Type B pancreatic cell (in vitro differentiated cells): ENCODE measurements around the gene BEST1. TPM values are rescaled to one million over a fixed set of nuclear protein-coding genes. Genes with fewer than 3 reads are reported as not detected.

Experiments used
- DNase-seq: peaks from one replicate; pipeline ENCODE4 v3.0.0; 2021; ENCODE audit warnings: mixed read lengths; ENCODE audit not compliant: unreplicated experiment; ENCODE audit errors: extremely low spot score
- H3K27ac Mint-ChIP-seq: 2 replicates; pipeline ENCODE4 v1.8.0; 2021; ENCODE audit warnings: mild to moderate bottlenecking, mixed read lengths
- H3K27me3 Mint-ChIP-seq: 2 replicates; pipeline ENCODE4 v1.8.0; 2021; ENCODE audit warnings: mixed read lengths
- H3K36me3 Mint-ChIP-seq: 2 replicates; pipeline ENCODE4 v1.8.0; 2021; ENCODE audit warnings: mixed read lengths
- H3K4me1 Mint-ChIP-seq: one replicate; pipeline ENCODE4 v1.8.0; 2021; ENCODE audit warnings: mixed read lengths; ENCODE audit not compliant: unreplicated experiment
- H3K4me3 Mint-ChIP-seq: 2 replicates; pipeline ENCODE4 v1.8.0; 2021; ENCODE audit warnings: mild to moderate bottlenecking, mixed read lengths
- H3K9me3 Mint-ChIP-seq: 2 replicates; pipeline ENCODE4 v1.8.0; 2021; ENCODE audit warnings: mixed read lengths
- total RNA-seq: library from RNA; stranded (reverse); gene quantifications from 2 replicates; pipeline ENCODE4 v1.2.1, GENCODE V29; 2021; ENCODE audit warnings: low replicate concordance
- TF ChIP-seq, protein P1 (sequence below): fragments of 200-600 bp; sonication (generic); conservative IDR thresholded peaks from 2 replicates; pipeline ENCODE4 v1.5.0; 2021; ENCODE audit warnings: antibody characterized with exemption, mild to moderate bottlenecking

Gene BEST1
- total RNA-seq, 1 donor from 2014 or later: 0.31 TPM

DNA sequence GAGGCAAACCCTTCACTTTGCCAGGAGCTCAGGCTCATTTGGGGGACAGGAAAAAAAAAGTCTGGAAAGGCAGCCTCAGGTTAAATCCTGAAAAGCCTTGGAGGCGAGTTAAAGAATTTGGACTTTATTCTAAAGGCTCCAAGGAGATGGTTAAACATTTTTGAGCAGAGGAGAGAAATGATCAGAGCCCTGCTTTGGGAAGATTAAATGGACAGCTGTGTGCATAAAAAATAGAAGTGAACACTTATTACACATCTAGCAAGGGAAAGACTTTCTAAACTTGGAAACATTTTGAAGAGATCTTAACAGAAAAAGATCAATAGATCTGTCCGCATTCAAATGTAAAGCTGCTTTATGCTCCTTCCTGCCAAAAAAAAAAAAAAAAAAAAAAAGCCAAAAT lies 24.4 kb upstream of the BEST1 start:
- peaks cover 5% of the 10 kb centered on the region for H3K27me3 Mint-ChIP-seq
- H3K4me1 Mint-ChIP-seq: peaks cover 43% of the 10 kb centered on the region
- H3K27ac Mint-ChIP-seq: no peak overlapping the region
- DNase-seq: no peak
- no peak overlapping the region for H3K4me3 Mint-ChIP-seq
- TF ChIP-seq, protein P1, sequence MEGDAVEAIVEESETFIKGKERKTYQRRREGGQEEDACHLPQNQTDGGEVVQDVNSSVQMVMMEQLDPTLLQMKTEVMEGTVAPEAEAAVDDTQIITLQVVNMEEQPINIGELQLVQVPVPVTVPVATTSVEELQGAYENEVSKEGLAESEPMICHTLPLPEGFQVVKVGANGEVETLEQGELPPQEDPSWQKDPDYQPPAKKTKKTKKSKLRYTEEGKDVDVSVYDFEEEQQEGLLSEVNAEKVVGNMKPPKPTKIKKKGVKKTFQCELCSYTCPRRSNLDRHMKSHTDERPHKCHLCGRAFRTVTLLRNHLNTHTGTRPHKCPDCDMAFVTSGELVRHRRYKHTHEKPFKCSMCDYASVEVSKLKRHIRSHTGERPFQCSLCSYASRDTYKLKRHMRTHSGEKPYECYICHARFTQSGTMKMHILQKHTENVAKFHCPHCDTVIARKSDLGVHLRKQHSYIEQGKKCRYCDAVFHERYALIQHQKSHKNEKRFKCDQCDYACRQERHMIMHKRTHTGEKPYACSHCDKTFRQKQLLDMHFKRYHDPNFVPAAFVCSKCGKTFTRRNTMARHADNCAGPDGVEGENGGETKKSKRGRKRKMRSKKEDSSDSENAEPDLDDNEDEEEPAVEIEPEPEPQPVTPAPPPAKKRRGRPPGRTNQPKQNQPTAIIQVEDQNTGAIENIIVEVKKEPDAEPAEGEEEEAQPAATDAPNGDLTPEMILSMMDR: no peak
- H3K9me3 Mint-ChIP-seq: no peaks in the 10 kb centered on the region
- no peaks in the 10 kb centered on the region for H3K36me3 Mint-ChIP-seq

DNA sequence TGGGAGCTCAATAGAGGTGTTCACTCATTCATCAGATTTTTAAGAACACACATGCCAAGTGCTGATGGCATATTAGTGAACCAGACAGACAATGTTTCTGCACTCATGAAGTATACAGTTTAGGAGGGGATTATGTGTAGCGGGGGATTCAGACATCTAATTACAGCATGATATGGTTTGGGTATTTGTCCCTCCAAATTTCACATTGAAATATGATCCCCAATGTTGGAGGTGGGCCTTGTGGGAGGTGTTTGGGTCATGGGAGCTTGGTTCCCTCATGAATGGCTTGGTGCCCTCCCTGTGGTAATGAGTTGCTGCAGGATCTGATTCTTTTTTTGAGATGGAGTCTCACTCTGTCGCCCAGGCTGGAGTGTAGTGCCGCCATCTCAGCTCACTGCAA lies 23.9 kb upstream of the BEST1 start:
- H3K27ac Mint-ChIP-seq: no peak overlapping the region
- H3K9me3 Mint-ChIP-seq: no peaks in the 10 kb centered on the region
- DNase-seq: no peak
- H3K4me1 Mint-ChIP-seq: peaks cover 43% of the 10 kb centered on the region
- TF ChIP-seq, protein P1: no peak
- no peaks in the 10 kb centered on the region for H3K36me3 Mint-ChIP-seq
- peaks cover 5% of the 10 kb centered on the region for H3K27me3 Mint-ChIP-seq
- no peak overlapping the region for H3K4me3 Mint-ChIP-seq

DNA sequence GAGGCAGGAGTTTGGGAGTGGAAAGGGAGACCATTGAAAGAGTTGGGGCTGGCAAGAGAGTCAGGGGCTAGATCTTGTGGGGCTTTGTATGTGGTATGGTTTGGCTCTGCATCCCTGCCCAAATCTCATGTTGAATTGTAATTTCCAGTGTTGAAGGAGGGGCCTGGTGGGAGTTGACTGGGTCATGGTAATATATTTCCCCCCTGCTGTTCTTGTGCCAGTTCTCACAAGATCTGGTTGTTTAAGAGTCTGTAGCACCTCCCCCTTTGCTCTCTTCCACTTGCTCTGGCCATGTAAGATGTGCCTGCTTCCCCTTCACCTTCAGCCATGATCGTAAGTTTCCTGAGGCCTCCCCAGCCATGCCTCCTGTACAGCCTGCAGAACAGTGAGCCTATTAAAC lies 22.6 kb upstream of the BEST1 start:
- Mint-ChIP-seq H3K9me3 (no peaks in the 10 kb centered on the region), H3K4me1 (peaks cover 42% of the 10 kb centered on the region)
- TF ChIP-seq, protein P1: no peak

DNA sequence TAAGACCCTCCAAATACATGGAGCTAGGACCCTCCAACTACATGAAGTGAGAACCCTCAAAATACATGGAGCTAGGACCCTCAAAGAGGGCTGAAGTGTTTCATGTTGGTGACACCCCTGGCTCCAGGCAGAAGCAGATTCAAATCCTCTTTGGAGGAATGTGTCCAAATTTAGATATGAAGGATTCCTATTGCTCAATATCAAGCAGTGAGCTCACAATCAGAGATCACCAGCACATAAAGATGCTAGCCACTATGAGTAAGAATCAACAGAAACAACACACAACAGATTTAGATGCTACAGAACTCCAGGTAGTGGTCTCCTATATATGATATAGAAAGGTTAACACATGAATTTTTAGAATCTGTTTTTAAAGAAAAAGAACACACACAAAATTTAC lies 21.5 kb upstream of the BEST1 start:
- Mint-ChIP-seq H3K36me3 (no peaks in the 10 kb centered on the region), H3K9me3 (no peaks in the 10 kb centered on the region), H3K27me3 (peaks cover 3% of the 10 kb centered on the region), H3K4me1 (peaks cover 31% of the 10 kb centered on the region), H3K4me3 (no peak overlapping the region), H3K27ac (no peak overlapping the region)
- DNase-seq: no peak
- TF ChIP-seq, protein P1: no peak

More for the DNA sequence above, 22.6 kb upstream of the BEST1 start:
- Mint-ChIP-seq H3K4me3 (no peak overlapping the region), H3K36me3 (no peaks in the 10 kb centered on the region), H3K27me3 (peaks cover 5% of the 10 kb centered on the region), H3K27ac (no peak overlapping the region)
- DNase-seq: no peak

DNA sequence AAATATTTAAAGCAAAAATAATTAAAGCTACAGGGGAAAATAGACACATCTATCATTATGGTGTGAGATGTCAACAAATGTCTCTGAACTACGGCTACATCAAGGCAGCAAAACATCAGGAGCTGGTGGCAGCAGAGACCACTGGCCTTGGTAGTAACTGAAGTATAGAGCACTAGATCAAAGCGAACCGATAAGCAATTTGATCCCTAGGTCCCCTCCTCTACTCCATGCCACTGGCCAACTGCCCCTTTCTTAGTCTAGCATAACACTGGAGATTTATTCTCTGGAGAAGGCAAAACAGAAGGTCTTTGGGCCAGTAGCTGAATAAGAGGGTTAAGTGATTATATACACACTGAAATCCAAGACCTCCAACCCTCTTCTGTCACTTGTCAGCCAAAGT lies 19.2 kb upstream of the BEST1 start:
- peaks cover 9% of the 10 kb centered on the region for H3K4me1 Mint-ChIP-seq
- H3K27me3 Mint-ChIP-seq: peaks cover 3% of the 10 kb centered on the region
- no peak overlapping the region for H3K27ac Mint-ChIP-seq
- TF ChIP-seq, protein P1: no peak
- H3K4me3 Mint-ChIP-seq: no peak overlapping the region
- H3K9me3 Mint-ChIP-seq: no peaks in the 10 kb centered on the region
- DNase-seq: no peak
- H3K36me3 Mint-ChIP-seq: no peaks in the 10 kb centered on the region

DNA sequence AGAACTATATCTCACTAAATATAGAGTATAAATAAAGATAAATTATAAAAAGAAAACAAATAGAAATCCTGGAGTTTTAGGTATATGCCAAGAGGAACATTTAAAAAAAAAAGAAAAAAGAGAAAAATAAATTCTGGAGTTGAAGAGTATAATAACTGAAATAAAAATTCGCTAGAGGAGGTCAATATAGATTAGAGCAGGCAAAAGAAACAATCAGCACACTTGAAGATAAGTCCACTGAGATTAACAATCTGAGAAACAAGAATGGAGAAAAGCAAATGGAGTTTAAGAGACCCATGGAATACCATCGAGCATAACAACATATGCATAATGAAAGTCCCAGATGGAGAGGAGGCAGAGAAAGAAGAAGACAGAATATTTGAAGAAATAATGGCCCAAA lies 14.3 kb upstream of the BEST1 start:
- TF ChIP-seq, protein P1: no peak
- no peaks in the 10 kb centered on the region for H3K27me3 Mint-ChIP-seq
- no peaks in the 10 kb centered on the region for H3K36me3 Mint-ChIP-seq
- H3K27ac Mint-ChIP-seq: no peak overlapping the region
- H3K9me3 Mint-ChIP-seq: peaks cover 5% of the 10 kb centered on the region
- H3K4me3 Mint-ChIP-seq: no peak overlapping the region
- H3K4me1 Mint-ChIP-seq: no peaks in the 10 kb centered on the region
- no peak for DNase-seq
